H1 (cell line): ENCODE measurements around the gene GOLGA7B. TPM values are rescaled to one million over a fixed set of nuclear protein-coding genes. Genes with fewer than 3 reads are reported as not detected.
"Not testable (repeated sequence)": the region's sequence is repeated elsewhere in the genome, so short reads cannot be mapped to it uniquely, and the experiment has no call there.

Experiments
- CTCF ChIA-PET: fragments of 300-600 bp; sonication (Branson Sonifier 250); formaldehyde crosslinking; loops from one replicate; lab custom pipeline; 2021; ENCODE audit not compliant: partially characterized antibody; lab: Charles Lee
- POLR2A ChIA-PET: fragments of 300-600 bp; sonication (Branson Sonifier 250); formaldehyde crosslinking; loops from one replicate; lab custom pipeline; 2021; ENCODE audit warnings: inconsistent platforms; ENCODE audit not compliant: partially characterized antibody; lab: Charles Lee
- DNase-seq, 2 experiments: peaks; one replicate each; pipeline versions ENCODE4 v3.0.0 to v3.0.0-alpha.2; 2010 to 2022; ENCODE audit warnings: low spot score in 2 of 2, low read depth in 1 of 2, mixed read lengths in 1 of 2
- FAIRE-seq: peaks from 2 replicates; lab custom pipeline; 2011; peaks lifted over from hg19 to GRCh38; lab: Jason Lieb, UNC
- H2AFZ ChIP-seq: 2 replicates; pipeline ENCODE4 v1.8.1; 2012; ENCODE audit warnings: low read length, inconsistent platforms
- H2AK5ac ChIP-seq: 2 replicates; pipeline ENCODE4 v1.6.1; 2013; ENCODE audit warnings: low read depth, low read length
- H2BK120ac ChIP-seq: replicated peaks from 2 replicates; pipeline ENCODE3; 2013; ENCODE audit warnings: low read depth, low read length, inconsistent platforms
- H2BK12ac ChIP-seq: 2 replicates; pipeline ENCODE4 v1.6.1; 2013; ENCODE audit warnings: low read depth, low read length
- H2BK15ac ChIP-seq: 2 replicates; pipeline ENCODE4 v1.6.1; 2013; ENCODE audit warnings: low read length
- H2BK20ac ChIP-seq: 2 replicates; pipeline ENCODE4 v1.6.1; 2013; ENCODE audit warnings: low read length
- H2BK5ac ChIP-seq: 2 replicates; pipeline ENCODE4 v1.6.1; 2013; ENCODE audit warnings: low read depth, low read length
- H3K14ac ChIP-seq: 2 replicates; pipeline ENCODE4 v1.6.1; 2013; ENCODE audit warnings: inconsistent platforms; ENCODE audit not compliant: insufficient read length
- H3K18ac ChIP-seq: 2 replicates; pipeline ENCODE4 v1.6.1; 2013; ENCODE audit warnings: low read length; ENCODE audit errors: extremely low read depth
- H3K23ac ChIP-seq: 2 replicates; pipeline ENCODE4 v1.6.1; 2013; ENCODE audit warnings: inconsistent platforms; ENCODE audit not compliant: insufficient read length
- H3K23me2 ChIP-seq: 2 replicates; pipeline ENCODE4 v1.6.1; 2013; ENCODE audit warnings: low read depth, low read length
- H3K27ac ChIP-seq: 2 replicates; pipeline ENCODE4 v1.6.1; 2011; ENCODE audit warnings: low read depth, low read length, inconsistent platforms
- H3K27me3 ChIP-seq, 4 experiments: replicated peaks in 1 of 4; 1 replicate in 1 of 4; 2 replicates in 3 of 4; pipeline versions ENCODE4 v1.6.1 to v1.8.1; 2011 to 2013; ENCODE audit warnings: low read length in 3 of 4, mild to moderate bottlenecking in 3 of 4, inconsistent platforms in 2 of 4, mixed read lengths in 2 of 4, moderate library complexity in 1 of 4; ENCODE audit not compliant: control insufficient read depth in 3 of 4, insufficient read depth in 3 of 4; ENCODE audit errors: extremely low read depth in 1 of 4
- H3K36me3 ChIP-seq, 4 experiments: 2 replicates each; pipeline versions ENCODE4 v1.6.1 to v1.8.1; 2011 to 2013; ENCODE audit warnings: mild to moderate bottlenecking in 4 of 4, low read length in 3 of 4, moderate library complexity in 2 of 4, control low read depth in 1 of 4, inconsistent platforms in 1 of 4; ENCODE audit not compliant: insufficient read depth in 4 of 4, control insufficient read depth in 2 of 4
- H3K4ac ChIP-seq: replicated peaks from 2 replicates; pipeline ENCODE3; 2013; ENCODE audit warnings: low read length, low read depth, mixed read lengths, inconsistent platforms; ENCODE audit not compliant: insufficient read length
- H3K4me1 ChIP-seq, 4 experiments: replicated peaks in 1 of 4; 1 replicate in 1 of 4; 2 replicates in 3 of 4; pipeline versions ENCODE4 v1.6.1 to v1.8.1; 2011 to 2013; ENCODE audit warnings: low read length in 3 of 4, inconsistent platforms in 2 of 4, mixed read lengths in 1 of 4; ENCODE audit not compliant: insufficient read depth in 4 of 4, control insufficient read depth in 3 of 4
- H3K4me2 ChIP-seq, 2 experiments: 2 replicates each; pipeline versions ENCODE4 v1.6.1 to v1.8.1; 2011 to 2013; ENCODE audit warnings: low read depth in 2 of 2, low read length in 2 of 2, control low read depth in 1 of 2, inconsistent platforms in 1 of 2, mild to moderate bottlenecking in 1 of 2; ENCODE audit not compliant: insufficient read depth in 1 of 2
- H3K4me3 ChIP-seq, 4 experiments: fragments of 200-600, 300-600 bp in 1 of 4; sonication (generic), shearing (Covaris generic), sonication (Bioruptor Twin) in 1 of 4; 2 replicates each; pipeline versions ENCODE4 v1.5.1 to v1.8.1; 2011 to 2016; ENCODE audit warnings: low read length in 4 of 4, low read depth in 3 of 4, control low read depth in 2 of 4, inconsistent platforms in 2 of 4, mild to moderate bottlenecking in 2 of 4, mixed read lengths in 1 of 4, moderate library complexity in 1 of 4; ENCODE audit not compliant: insufficient read depth in 2 of 4; ENCODE audit errors: extremely low read depth in 1 of 4
- H3K56ac ChIP-seq: replicated peaks from 2 replicates; pipeline ENCODE3; 2013; ENCODE audit warnings: low read depth, mild to moderate bottlenecking, mixed read lengths, low read length, inconsistent platforms; ENCODE audit not compliant: insufficient read length
- H3K79me1 ChIP-seq: 2 replicates; pipeline ENCODE4 v1.6.1; 2013; ENCODE audit warnings: low read depth, low read length, control low read depth
- H3K79me2 ChIP-seq, 2 experiments: 2 replicates each; pipeline versions ENCODE4 v1.6.1 to v1.8.1; 2012 to 2013; ENCODE audit warnings: low read length in 2 of 2, mild to moderate bottlenecking in 2 of 2, inconsistent platforms in 1 of 2; ENCODE audit not compliant: insufficient read depth in 2 of 2, control insufficient read depth in 1 of 2
- H3K9ac ChIP-seq, 4 experiments: replicated peaks in 1 of 4; 1 replicate in 1 of 4; 2 replicates in 3 of 4; pipeline versions ENCODE4 v1.6.1 to v1.8.1; 2011 to 2013; ENCODE audit warnings: low read depth in 3 of 4, low read length in 3 of 4, control low read depth in 2 of 4, mild to moderate bottlenecking in 2 of 4, moderate library complexity in 2 of 4, inconsistent platforms in 1 of 4; ENCODE audit errors: extremely low read depth in 1 of 4
- H3K9me3 ChIP-seq, 2 experiments: 2 replicates each; pipeline versions ENCODE4 v1.6.1 to v1.8.1; 2012 to 2013; ENCODE audit warnings: mild to moderate bottlenecking in 2 of 2, moderate library complexity in 2 of 2, control low read depth in 1 of 2, inconsistent platforms in 1 of 2, low read depth in 1 of 2, low read length in 1 of 2, mixed read lengths in 1 of 2; ENCODE audit not compliant: insufficient read depth in 2 of 2
- H4K20me1 ChIP-seq, 2 experiments: replicated peaks in 1 of 2; 2 replicates each; pipeline versions ENCODE3 to v1.8.1; 2011 to 2013; ENCODE audit warnings: inconsistent platforms in 2 of 2, low read length in 2 of 2, mild to moderate bottlenecking in 1 of 2; ENCODE audit not compliant: insufficient read depth in 2 of 2, control insufficient read depth in 1 of 2
- H4K5ac ChIP-seq: 2 replicates; pipeline ENCODE4 v1.6.1; 2013; ENCODE audit warnings: low read length, low read depth, mixed read lengths, inconsistent platforms; ENCODE audit not compliant: insufficient read length
- H4K8ac ChIP-seq: 2 replicates; pipeline ENCODE4 v1.8.0; 2013; ENCODE audit warnings: mild to moderate bottlenecking, moderate library complexity, low read length, inconsistent platforms; ENCODE audit not compliant: insufficient read depth; ENCODE audit errors: extremely low read depth
- H4K91ac ChIP-seq: replicated peaks from 2 replicates; pipeline ENCODE3; 2013; ENCODE audit warnings: low read length, mixed read lengths, inconsistent platforms; ENCODE audit not compliant: insufficient read length
- CTCF ChIP-seq, 3 experiments: IDR thresholded peaks; 1 replicate in 2 of 3; 2 replicates in 1 of 3; pipeline versions ENCODE4 v1.5.1 to v1.6.1; 2011; ENCODE audit warnings: low read length in 3 of 3, mild to moderate bottlenecking in 3 of 3, inconsistent platforms in 2 of 3, low read depth in 1 of 3, moderate library complexity in 1 of 3; ENCODE audit not compliant: insufficient read depth in 1 of 3; ENCODE audit errors: control extremely low read depth in 1 of 3
- FOSL1 ChIP-seq: IDR thresholded peaks from 2 replicates; pipeline ENCODE4 v1.6.1; 2011; ENCODE audit warnings: mild to moderate bottlenecking, low read depth, low read length, moderate library complexity; ENCODE audit not compliant: insufficient read depth
- GTF2F1 ChIP-seq: IDR thresholded peaks from 2 replicates; pipeline ENCODE4 v1.6.1; 2012; ENCODE audit warnings: low read depth, low read length, improper control_type of control experiment, borderline replicate concordance
- RAD21 ChIP-seq, 2 experiments: IDR thresholded peaks in 1 of 2; conservative IDR thresholded peaks in 1 of 2; 2 replicates each; pipeline ENCODE4 v1.6.1; 2011; ENCODE audit warnings: low read depth in 2 of 2, low read length in 2 of 2, improper control_type of control experiment in 1 of 2, inconsistent platforms in 1 of 2, mild to moderate bottlenecking in 1 of 2, moderate library complexity in 1 of 2
- RFX5 ChIP-seq: IDR thresholded peaks from 2 replicates; pipeline ENCODE4 v1.6.1; 2011; ENCODE audit warnings: low read depth, low read length, improper control_type of control experiment, borderline replicate concordance
- RXRA ChIP-seq: IDR thresholded peaks from 2 replicates; pipeline ENCODE4 v1.6.1; 2011; ENCODE audit warnings: low read depth, mild to moderate bottlenecking, low read length, moderate library complexity; ENCODE audit not compliant: insufficient read depth
- SIX5 ChIP-seq: IDR thresholded peaks from 2 replicates; pipeline ENCODE4 v1.6.1; 2011; ENCODE audit warnings: mild to moderate bottlenecking, low read depth, low read length
- TCF12 ChIP-seq: IDR thresholded peaks from 2 replicates; pipeline ENCODE4 v1.6.1; 2011; ENCODE audit warnings: low read depth, mild to moderate bottlenecking, low read length
- YY1 ChIP-seq: IDR thresholded peaks from 2 replicates; pipeline ENCODE4 v1.6.1; 2011; ENCODE audit warnings: low read depth, mild to moderate bottlenecking, low read length
- WGBS, 2 experiments: shearing (Covaris generic) in 1 of 2; methylation state at CpG; one replicate each; pipeline versions ENCODE4 v1.1.6 to v1.1.7; 2013 to 2015; ENCODE audit warnings: low lambda C conversion rate in 2 of 2, mixed read lengths in 2 of 2, inconsistent platforms in 1 of 2, low coverage in 1 of 2, missing lambda C conversion rate in 1 of 2; ENCODE audit not compliant: insufficient replicate concordance in 2 of 2, insufficient coverage in 1 of 2, insufficient read length in 1 of 2; ENCODE audit errors: extremely low coverage in 1 of 2, missing lambda C conversion rate in 1 of 2; 5-methylcytosine and 5-hydroxymethylcytosine counted together
- polyA plus RNA-seq, 7 experiments: library from polyadenylated mRNA; depleted of rRNA in 3 of 7; stranded (reverse) in 5 of 7; unstranded in 2 of 7; fragments of >200 nt in 5 of 7; fragments of 200-250 nt in 2 of 7; gene quantifications; 1 replicate in 5 of 7; 2 replicates in 1 of 7; 4 replicates in 1 of 7; pipeline versions ENCODE4 v1.2.1 to v1.2.3, GENCODE V29; 2011 to 2013; ENCODE audit warnings: missing spikeins in 2 of 7, mixed read lengths in 2 of 7
- total RNA-seq: library from RNA; stranded (reverse); fragmentation: NEBNext Ultra II Directional; extraction: Animal tissue kit (Norgen Biotek cat#: 25700); gene quantifications from 2 replicates; pipeline ENCODE4 v1.2.1, GENCODE V29; 2021

The GOLGA7B gene
- total and polyA plus RNA-seq, 2 of the 8 experiments (the other 6 are each of a cell fraction or from before 2014, with no cell fraction given): 0.04 to 0.14 TPM

- no peak for TF ChIP-seq CTCF (IDR thresholded peaks at IDR 0.05; ENCODE audit: control extremely low read depth in 1 of 3, insufficient read depth in 1 of 3, low read depth in 1 of 3, low read length in 3 of 3)
- TF ChIP-seq GTF2F1: no peak
- TF ChIP-seq SIX5: no peak
- no peak for TF ChIP-seq RAD21 (IDR thresholded peaks at IDR 0.05 in 1 of 2, conservative IDR thresholded peaks at IDR 0.05 in 1 of 2; ENCODE audit: low read depth in 2 of 2, low read length in 2 of 2)
- TF ChIP-seq TCF12: no peak
- TF ChIP-seq YY1: no peak
- no peak for TF ChIP-seq RFX5
- TF ChIP-seq RXRA: no peak
- TF ChIP-seq FOSL1: no peak
These were observed 6.4 kb upstream of the GOLGA7B start (continued) for GRCh38 chr10:97843281-97843671.

- H2AK5ac ChIP-seq, H3K9ac ChIP-seq, H3K23me2 ChIP-seq, H3K4me1 ChIP-seq, H3K23ac ChIP-seq, POLR2A ChIA-PET, H3K36me3 ChIP-seq, H3K79me2 ChIP-seq, H2BK12ac ChIP-seq, H2BK15ac ChIP-seq, H2BK20ac ChIP-seq, H3K27me3 ChIP-seq, H3K79me1 ChIP-seq, DNase-seq, H4K5ac ChIP-seq, H3K4ac ChIP-seq, H3K14ac ChIP-seq, H3K18ac ChIP-seq, H4K91ac ChIP-seq, H3K27ac ChIP-seq, H3K56ac ChIP-seq, H2BK120ac ChIP-seq, H3K4me2 ChIP-seq, H4K8ac ChIP-seq, H2AFZ ChIP-seq, H4K20me1 ChIP-seq, H3K4me3 ChIP-seq, H2BK5ac ChIP-seq, FAIRE-seq: not testable (repeated sequence)
- CTCF ChIA-PET: interaction anchor here (0.7 to 1.0 kb wide), 3 partner anchors 11 to 202 kb away, joined by 3 read pairs; no protein-coding TSS in a partner anchor
- 92% methylated on average over 1 of the region's 2 CpGs; no CpG with 5 or more reads in 1 of the 2 experiments for WGBS, 2 experiments
- H3K9me3 ChIP-seq: peaks cover 0 to 12% of the 10 kb centered on the region in 2 experiments; a peak in 2 of 4 replicates
These were observed 5.7 kb upstream of the GOLGA7B start for GRCh38 chr10:97843972-97844371.
